Loucy (cell line): Measurements from ENCODE around the gene MILR1.
A peak's percentile ranks its signal among the peaks of the same experiment; 100 is the strongest.

Experiments used
- H2AFZ ChIP-seq: fragments of 200-600 bp; sonication (generic); 2 replicates; pipeline ENCODE4 v1.6.0; 2016; ENCODE audit warnings: antibody characterized with exemption, mild to moderate bottlenecking, low read length, moderate library complexity
- H3F3A ChIP-seq: fragments of 200-600 bp; 2 replicates; pipeline ENCODE4 v1.6.0; 2016; ENCODE audit warnings: antibody characterized with exemption, low read depth, mild to moderate bottlenecking
- H3K27me3 ChIP-seq: fragments of 200-600 bp; sonication (generic); 2 replicates; pipeline ENCODE4 v1.6.1; 2014; ENCODE audit warnings: low read length, mild to moderate bottlenecking; ENCODE audit not compliant: insufficient read depth, poor library complexity, severe bottlenecking
- H3K36me3 ChIP-seq: fragments of 200-600 bp; sonication (generic); 2 replicates; pipeline ENCODE4 v1.6.1; 2016; ENCODE audit warnings: low read length; ENCODE audit not compliant: insufficient read depth
- H3K4me1 ChIP-seq: fragments of 200-600 bp; sonication (generic); 2 replicates; pipeline ENCODE4 v1.5.1; 2014; ENCODE audit warnings: low read length, mild to moderate bottlenecking; ENCODE audit not compliant: insufficient read depth, poor library complexity, severe bottlenecking
- H3K4me2 ChIP-seq: fragments of 200-600 bp; sonication (generic); 2 replicates; pipeline ENCODE4 v1.6.0; 2014; ENCODE audit warnings: antibody characterized with exemption, low read length, low read depth, mild to moderate bottlenecking; ENCODE audit not compliant: poor library complexity, severe bottlenecking
- H3K4me3 ChIP-seq: fragments of 200-600 bp; sonication (generic); 2 replicates; pipeline ENCODE4 v1.5.1; 2014; ENCODE audit warnings: low read length, mild to moderate bottlenecking, mixed read lengths; ENCODE audit not compliant: poor library complexity, severe bottlenecking
- H3K79me2 ChIP-seq: fragments of 200-600 bp; sonication (generic); 2 replicates; pipeline ENCODE4 v1.6.1; 2014; ENCODE audit warnings: low read length; ENCODE audit not compliant: insufficient read depth
- H3K9ac ChIP-seq: fragments of 200-600 bp; sonication (generic); 2 replicates; pipeline ENCODE4 v1.6.0; 2014; ENCODE audit warnings: mild to moderate bottlenecking, low read depth, low read length, moderate library complexity; ENCODE audit not compliant: poor library complexity, severe bottlenecking
- H3K9me2 ChIP-seq: fragments of 200-600 bp; sonication (generic); replicated peaks from 2 replicates; pipeline ENCODE4 v1.6.1; 2016; ENCODE audit warnings: low read depth, low read length, mixed read lengths
- H3K9me3 ChIP-seq: fragments of 200-600 bp; sonication (generic); 2 replicates; pipeline ENCODE4 v1.6.1; 2014; ENCODE audit warnings: mild to moderate bottlenecking, antibody characterized with exemption, low read length, low read depth; ENCODE audit not compliant: insufficient read depth
- H4K20me1 ChIP-seq: fragments of 200-600 bp; sonication (generic); 2 replicates; pipeline ENCODE4 v1.6.0; 2014; ENCODE audit warnings: antibody characterized with exemption, low read length, mild to moderate bottlenecking; ENCODE audit not compliant: insufficient read depth, poor library complexity, severe bottlenecking
- EZH2phosphoT487 ChIP-seq: fragments of 200-600 bp; IDR thresholded peaks from 2 replicates; pipeline ENCODE4 v1.6.1; 2018; ENCODE audit warnings: antibody characterized with exemption, mild to moderate bottlenecking, moderate library complexity, borderline replicate concordance
- TF ChIP-seq, protein P1 (sequence below): fragments of 200-600 bp; sonication (generic); conservative IDR thresholded peaks from 2 replicates; pipeline ENCODE4 v1.5.1; 2014; ENCODE audit warnings: mild to moderate bottlenecking, antibody characterized with exemption, low read length

MILR1 gene

DNA sequence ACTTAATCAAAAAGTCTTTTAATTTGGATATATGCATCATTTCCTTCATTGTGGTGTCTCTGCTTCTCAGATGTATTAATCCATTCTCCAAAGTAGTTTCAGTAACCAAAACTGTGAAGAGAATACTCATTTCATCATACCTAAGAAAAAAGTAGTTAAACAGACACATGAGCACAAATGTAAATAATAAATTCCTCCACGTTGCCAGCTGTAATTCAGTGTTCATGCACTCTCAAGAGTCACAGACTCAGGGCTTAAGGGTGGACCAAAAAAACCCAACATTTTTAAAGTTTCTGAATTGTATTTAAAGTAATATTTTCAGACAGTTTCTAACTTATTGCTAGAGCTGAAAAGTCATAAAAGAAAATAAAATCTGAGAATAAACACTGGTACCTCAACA lies 28.9 kb downstream of the MILR1 start:
- H3K9me3 ChIP-seq: no peaks in the 10 kb centered on the region
- H3K36me3 ChIP-seq: 0 out of 2 replicates have a peak, but pooled peaks cover 6% of the 10 kb centered on the region
- H3K4me3 ChIP-seq: no peak overlapping the region
- H3K27me3 ChIP-seq: no peaks in the 10 kb centered on the region
- H3K4me2 ChIP-seq: no peak overlapping the region
- no peak for TF ChIP-seq EZH2phosphoT487
- TF ChIP-seq, protein P1, sequence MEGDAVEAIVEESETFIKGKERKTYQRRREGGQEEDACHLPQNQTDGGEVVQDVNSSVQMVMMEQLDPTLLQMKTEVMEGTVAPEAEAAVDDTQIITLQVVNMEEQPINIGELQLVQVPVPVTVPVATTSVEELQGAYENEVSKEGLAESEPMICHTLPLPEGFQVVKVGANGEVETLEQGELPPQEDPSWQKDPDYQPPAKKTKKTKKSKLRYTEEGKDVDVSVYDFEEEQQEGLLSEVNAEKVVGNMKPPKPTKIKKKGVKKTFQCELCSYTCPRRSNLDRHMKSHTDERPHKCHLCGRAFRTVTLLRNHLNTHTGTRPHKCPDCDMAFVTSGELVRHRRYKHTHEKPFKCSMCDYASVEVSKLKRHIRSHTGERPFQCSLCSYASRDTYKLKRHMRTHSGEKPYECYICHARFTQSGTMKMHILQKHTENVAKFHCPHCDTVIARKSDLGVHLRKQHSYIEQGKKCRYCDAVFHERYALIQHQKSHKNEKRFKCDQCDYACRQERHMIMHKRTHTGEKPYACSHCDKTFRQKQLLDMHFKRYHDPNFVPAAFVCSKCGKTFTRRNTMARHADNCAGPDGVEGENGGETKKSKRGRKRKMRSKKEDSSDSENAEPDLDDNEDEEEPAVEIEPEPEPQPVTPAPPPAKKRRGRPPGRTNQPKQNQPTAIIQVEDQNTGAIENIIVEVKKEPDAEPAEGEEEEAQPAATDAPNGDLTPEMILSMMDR: no peak
- H4K20me1 ChIP-seq: no peaks in the 10 kb centered on the region
- no peak overlapping the region for H3K9ac ChIP-seq
- no peaks in the 10 kb centered on the region for H3K4me1 ChIP-seq
- H3K79me2 ChIP-seq: no peaks in the 10 kb centered on the region
- H3K9me2 ChIP-seq: no peaks in the 10 kb centered on the region
- no peaks in the 10 kb centered on the region for H3F3A ChIP-seq
- H2AFZ ChIP-seq: no peak overlapping the region

DNA sequence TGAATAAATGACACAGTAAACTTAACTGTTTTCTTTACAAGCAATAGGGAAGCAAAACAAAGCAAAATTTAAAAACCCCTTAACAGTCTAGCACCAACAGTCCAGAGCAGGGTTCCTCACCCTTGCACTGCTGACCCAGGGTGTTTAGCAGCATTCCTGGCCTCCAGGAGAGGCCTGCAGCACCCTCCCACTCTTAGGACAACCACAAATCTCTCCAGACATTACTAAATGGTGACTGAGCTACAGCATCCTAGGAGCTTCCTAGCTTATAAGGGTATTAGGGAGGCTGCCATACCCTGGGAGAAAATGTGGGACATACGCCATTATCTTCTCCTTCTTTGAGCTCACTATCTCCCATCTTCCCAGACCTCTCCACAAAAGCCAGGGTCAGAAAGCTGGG lies 32.0 kb downstream of the MILR1 start:
- H3K4me3 ChIP-seq: no peak overlapping the region
- H3K9me3 ChIP-seq: no peaks in the 10 kb centered on the region
- no peak overlapping the region for H3K9ac ChIP-seq
- 0 out of 2 replicates have a peak, but pooled peaks cover 6% of the 10 kb centered on the region for H3K36me3 ChIP-seq
- H3K27me3 ChIP-seq: no peaks in the 10 kb centered on the region
- no peak overlapping the region for H2AFZ ChIP-seq
- H3K79me2 ChIP-seq: no peaks in the 10 kb centered on the region
- TF ChIP-seq, protein P1: no peak
- no peak for TF ChIP-seq EZH2phosphoT487
- H4K20me1 ChIP-seq: no peaks in the 10 kb centered on the region
- no peaks in the 10 kb centered on the region for H3K9me2 ChIP-seq
- no peaks in the 10 kb centered on the region for H3F3A ChIP-seq
- no peak overlapping the region for H3K4me2 ChIP-seq
- peaks cover 8% of the 10 kb centered on the region for H3K4me1 ChIP-seq

DNA sequence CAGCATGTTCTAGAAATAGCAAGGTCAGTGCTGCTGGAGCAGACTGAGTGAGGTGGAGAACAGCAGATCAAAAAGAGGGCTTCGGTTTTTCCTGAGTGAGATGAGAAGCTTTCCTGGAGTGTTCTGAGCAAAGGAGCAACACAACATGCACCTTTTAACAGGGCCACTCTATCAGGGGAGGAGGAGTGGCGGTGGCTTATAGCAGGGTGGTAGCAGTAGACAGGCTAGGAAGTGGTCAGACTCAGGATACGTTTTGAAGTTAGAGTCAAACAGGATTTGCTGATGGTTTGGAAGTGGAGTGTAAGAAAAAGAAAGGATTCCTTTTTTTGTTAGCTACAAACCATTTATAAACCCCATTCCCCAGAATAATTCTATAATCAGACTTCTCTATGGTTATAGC lies 35.5 kb downstream of the MILR1 start:
- Histone ChIP-seq H3K79me2 (no peaks in the 10 kb centered on the region), H3K36me3 (0 out of 2 replicates have a peak, but pooled peaks cover 7% of the 10 kb centered on the region), H3K4me2 (peak overlapping the region; percentile 30), H3F3A (no peaks in the 10 kb centered on the region), H3K9me2 (no peaks in the 10 kb centered on the region), H4K20me1 (no peaks in the 10 kb centered on the region), H3K27me3 (no peaks in the 10 kb centered on the region), H3K9me3 (no peaks in the 10 kb centered on the region), H3K4me3 (no peak overlapping the region), H3K9ac (no peak overlapping the region), H2AFZ (no peak overlapping the region), H3K4me1 (peaks cover 8% of the 10 kb centered on the region)
- TF ChIP-seq EZH2phosphoT487: no peak
- TF ChIP-seq, protein P1: no peak
